ENCODE results near the gene ZNF184. TPM values are rescaled to one million over a fixed set of nuclear protein-coding genes. Genes with fewer than 3 reads are reported as not detected.

ZNF184 gene
- total and polyA plus RNA-seq, 9 of the 15 experiments (the other 6 are each of a cell fraction or from before 2014, with no cell fraction given), result 7.6 to 22.2 (median 12.8) TPM

DNA sequence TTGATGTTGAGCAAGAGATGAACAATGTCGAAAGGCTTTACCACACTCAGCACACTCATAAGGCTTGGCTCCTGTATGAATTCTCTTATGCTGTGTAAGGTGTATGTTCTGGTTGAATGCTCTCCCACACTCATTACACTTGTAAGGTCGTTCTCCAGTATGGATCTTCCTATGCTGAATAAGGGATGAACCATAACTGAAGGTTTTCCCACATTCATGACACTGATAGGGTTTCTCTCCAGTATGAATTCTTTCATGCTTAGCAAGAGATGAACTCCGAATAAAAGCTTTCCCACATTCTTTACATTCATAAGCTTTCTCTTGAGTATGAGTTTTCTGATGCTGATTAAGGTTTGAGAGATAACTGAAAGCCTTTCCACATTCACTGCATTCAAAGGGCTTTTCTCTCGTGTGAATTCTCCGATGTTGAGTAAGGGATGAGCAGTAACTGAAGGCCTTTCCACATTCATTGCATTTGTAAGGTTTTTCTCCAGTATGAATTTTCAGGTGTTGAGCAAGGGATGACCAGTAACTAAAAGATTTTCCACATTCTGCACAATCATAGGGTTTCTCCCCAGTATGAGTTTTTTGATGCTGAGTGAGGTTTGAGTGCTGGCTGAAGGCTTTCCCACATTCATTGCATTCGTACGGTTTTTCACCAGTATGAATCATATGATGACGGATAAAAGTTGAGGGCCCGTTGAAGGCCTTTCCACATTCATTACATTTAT is 21.1 kb downstream of the ZNF184 start (continued):
- TF ChIP-seq, protein P1, sequence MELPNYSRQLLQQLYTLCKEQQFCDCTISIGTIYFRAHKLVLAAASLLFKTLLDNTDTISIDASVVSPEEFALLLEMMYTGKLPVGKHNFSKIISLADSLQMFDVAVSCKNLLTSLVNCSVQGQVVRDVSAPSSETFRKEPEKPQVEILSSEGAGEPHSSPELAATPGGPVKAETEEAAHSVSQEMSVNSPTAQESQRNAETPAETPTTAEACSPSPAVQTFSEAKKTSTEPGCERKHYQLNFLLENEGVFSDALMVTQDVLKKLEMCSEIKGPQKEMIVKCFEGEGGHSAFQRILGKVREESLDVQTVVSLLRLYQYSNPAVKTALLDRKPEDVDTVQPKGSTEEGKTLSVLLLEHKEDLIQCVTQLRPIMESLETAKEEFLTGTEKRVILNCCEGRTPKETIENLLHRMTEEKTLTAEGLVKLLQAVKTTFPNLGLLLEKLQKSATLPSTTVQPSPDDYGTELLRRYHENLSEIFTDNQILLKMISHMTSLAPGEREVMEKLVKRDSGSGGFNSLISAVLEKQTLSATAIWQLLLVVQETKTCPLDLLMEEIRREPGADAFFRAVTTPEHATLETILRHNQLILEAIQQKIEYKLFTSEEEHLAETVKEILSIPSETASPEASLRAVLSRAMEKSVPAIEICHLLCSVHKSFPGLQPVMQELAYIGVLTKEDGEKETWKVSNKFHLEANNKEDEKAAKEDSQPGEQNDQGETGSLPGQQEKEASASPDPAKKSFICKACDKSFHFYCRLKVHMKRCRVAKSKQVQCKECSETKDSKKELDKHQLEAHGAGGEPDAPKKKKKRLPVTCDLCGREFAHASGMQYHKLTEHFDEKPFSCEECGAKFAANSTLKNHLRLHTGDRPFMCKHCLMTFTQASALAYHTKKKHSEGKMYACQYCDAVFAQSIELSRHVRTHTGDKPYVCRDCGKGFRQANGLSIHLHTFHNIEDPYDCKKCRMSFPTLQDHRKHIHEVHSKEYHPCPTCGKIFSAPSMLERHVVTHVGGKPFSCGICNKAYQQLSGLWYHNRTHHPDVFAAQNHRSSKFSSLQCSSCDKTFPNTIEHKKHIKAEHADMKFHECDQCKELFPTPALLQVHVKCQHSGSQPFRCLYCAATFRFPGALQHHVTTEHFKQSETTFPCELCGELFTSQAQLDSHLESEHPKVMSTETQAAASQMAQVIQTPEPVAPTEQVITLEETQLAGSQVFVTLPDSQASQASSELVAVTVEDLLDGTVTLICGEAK (IDR thresholded peaks at IDR 0.05), result 0 out of 2 replicates have a peak, but pooled peaks have one; percentile 17
- TF ChIP-seq, protein P1 (CRISPR knock-in tag; IDR thresholded peaks at IDR 0.05), result no peak
- TF ChIP-seq, protein P2, sequence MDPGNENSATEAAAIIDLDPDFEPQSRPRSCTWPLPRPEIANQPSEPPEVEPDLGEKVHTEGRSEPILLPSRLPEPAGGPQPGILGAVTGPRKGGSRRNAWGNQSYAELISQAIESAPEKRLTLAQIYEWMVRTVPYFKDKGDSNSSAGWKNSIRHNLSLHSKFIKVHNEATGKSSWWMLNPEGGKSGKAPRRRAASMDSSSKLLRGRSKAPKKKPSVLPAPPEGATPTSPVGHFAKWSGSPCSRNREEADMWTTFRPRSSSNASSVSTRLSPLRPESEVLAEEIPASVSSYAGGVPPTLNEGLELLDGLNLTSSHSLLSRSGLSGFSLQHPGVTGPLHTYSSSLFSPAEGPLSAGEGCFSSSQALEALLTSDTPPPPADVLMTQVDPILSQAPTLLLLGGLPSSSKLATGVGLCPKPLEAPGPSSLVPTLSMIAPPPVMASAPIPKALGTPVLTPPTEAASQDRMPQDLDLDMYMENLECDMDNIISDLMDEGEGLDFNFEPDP (CRISPR knock-in tag; IDR thresholded peaks at IDR 0.05), result no peak
- TF ChIP-seq WHSC1 (IDR thresholded peaks at IDR 0.05; ENCODE audit: low read length) (no peak), MYNN (IDR thresholded peaks at IDR 0.05) (no peak), MYNN (CRISPR knock-in tag; IDR thresholded peaks at IDR 0.05) (no peak), ZNF444 (CRISPR knock-in tag; IDR thresholded peaks at IDR 0.05) (no peak), BRD4 (IDR thresholded peaks at IDR 0.05) (no peak), CREBBP (IDR thresholded peaks at IDR 0.05; ENCODE audit: low read depth, low read length) (no peak)
- TF ChIP-seq, protein P3, sequence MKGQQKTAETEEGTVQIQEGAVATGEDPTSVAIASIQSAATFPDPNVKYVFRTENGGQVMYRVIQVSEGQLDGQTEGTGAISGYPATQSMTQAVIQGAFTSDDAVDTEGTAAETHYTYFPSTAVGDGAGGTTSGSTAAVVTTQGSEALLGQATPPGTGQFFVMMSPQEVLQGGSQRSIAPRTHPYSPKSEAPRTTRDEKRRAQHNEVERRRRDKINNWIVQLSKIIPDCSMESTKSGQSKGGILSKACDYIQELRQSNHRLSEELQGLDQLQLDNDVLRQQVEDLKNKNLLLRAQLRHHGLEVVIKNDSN (CRISPR knock-in tag; IDR thresholded peaks at IDR 0.05), result no peak

Measured in K562 (cell line).